ENCODE data around the gene CST3.

Gene CST3

GRCh38 chr20:23631981-23632710 lies 5.6 kb downstream of the CST3 start:
- TF ChIP-seq SIN3A (IDR thresholded peaks at IDR 0.05; ENCODE audit: borderline replicate concordance, insufficient read depth, low read length): no peak
- TF ChIP-seq FOXP2 (optimal IDR thresholded peaks at IDR 0.05; ENCODE audit: borderline replicate concordance, extremely low read depth, extremely low read length, insufficient read depth): no peak
- no peak for TF ChIP-seq TAF1 (IDR thresholded peaks at IDR 0.05; ENCODE audit: borderline replicate concordance, insufficient read depth, low read length)
- TF ChIP-seq, protein P1, sequence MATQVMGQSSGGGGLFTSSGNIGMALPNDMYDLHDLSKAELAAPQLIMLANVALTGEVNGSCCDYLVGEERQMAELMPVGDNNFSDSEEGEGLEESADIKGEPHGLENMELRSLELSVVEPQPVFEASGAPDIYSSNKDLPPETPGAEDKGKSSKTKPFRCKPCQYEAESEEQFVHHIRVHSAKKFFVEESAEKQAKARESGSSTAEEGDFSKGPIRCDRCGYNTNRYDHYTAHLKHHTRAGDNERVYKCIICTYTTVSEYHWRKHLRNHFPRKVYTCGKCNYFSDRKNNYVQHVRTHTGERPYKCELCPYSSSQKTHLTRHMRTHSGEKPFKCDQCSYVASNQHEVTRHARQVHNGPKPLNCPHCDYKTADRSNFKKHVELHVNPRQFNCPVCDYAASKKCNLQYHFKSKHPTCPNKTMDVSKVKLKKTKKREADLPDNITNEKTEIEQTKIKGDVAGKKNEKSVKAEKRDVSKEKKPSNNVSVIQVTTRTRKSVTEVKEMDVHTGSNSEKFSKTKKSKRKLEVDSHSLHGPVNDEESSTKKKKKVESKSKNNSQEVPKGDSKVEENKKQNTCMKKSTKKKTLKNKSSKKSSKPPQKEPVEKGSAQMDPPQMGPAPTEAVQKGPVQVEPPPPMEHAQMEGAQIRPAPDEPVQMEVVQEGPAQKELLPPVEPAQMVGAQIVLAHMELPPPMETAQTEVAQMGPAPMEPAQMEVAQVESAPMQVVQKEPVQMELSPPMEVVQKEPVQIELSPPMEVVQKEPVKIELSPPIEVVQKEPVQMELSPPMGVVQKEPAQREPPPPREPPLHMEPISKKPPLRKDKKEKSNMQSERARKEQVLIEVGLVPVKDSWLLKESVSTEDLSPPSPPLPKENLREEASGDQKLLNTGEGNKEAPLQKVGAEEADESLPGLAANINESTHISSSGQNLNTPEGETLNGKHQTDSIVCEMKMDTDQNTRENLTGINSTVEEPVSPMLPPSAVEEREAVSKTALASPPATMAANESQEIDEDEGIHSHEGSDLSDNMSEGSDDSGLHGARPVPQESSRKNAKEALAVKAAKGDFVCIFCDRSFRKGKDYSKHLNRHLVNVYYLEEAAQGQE (IDR thresholded peaks at IDR 0.05; ENCODE audit: insufficient read depth in 1 of 2, low read depth in 2 of 2, low read length in 2 of 2): no peak
- TF ChIP-seq POLR2AphosphoS5 (IDR thresholded peaks at IDR 0.05; ENCODE audit: low read depth, low read length): no peak

DNA sequence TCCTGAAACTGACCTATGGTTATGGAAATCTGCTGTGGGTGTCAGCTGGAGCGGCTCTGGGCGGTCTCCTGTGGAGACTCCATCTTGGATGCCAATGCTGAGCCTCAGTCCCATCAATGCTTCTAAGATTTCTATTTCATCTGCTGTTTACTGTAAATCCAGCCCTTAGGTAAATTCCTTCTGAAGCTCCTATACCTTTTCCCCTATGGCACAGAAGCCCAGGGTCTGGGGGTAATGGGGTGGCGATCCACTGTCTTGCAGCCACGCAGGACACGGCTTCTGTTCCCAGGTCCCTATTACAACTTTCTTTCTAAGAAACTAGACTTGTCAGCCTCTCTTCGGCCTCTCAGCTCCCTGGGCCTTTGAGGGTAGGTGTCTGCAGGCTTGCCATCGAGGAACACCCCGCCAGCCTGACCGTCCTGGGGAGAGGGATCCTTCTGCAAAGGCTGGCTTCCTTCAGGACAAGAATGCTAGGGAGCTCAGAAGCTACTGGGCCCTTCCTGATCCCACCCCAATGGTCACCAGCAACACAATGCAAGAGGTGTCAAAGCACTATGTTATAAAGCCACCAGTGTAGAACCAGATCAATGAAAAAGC lies 6.4 kb downstream of the CST3 start:
- TF ChIP-seq TAF1 (IDR thresholded peaks at IDR 0.05; ENCODE audit: borderline replicate concordance, insufficient read depth, low read length): no peak

GRCh38 chr20:23630392-23630849 lies 7.3 kb downstream of the CST3 start:
- no peak for TF ChIP-seq SIN3A (IDR thresholded peaks at IDR 0.05; ENCODE audit: borderline replicate concordance, insufficient read depth, low read length)
- no peak for TF ChIP-seq TAF1 (IDR thresholded peaks at IDR 0.05; ENCODE audit: borderline replicate concordance, insufficient read depth, low read length)
- TF ChIP-seq POLR2AphosphoS5 (IDR thresholded peaks at IDR 0.05; ENCODE audit: low read depth, low read length): no peak
- no peak for TF ChIP-seq FOXP2 (optimal IDR thresholded peaks at IDR 0.05; ENCODE audit: borderline replicate concordance, extremely low read depth, extremely low read length, insufficient read depth)
- TF ChIP-seq, protein P1 (IDR thresholded peaks at IDR 0.05; ENCODE audit: insufficient read depth in 1 of 2, low read depth in 2 of 2, low read length in 2 of 2): no peak

DNA sequence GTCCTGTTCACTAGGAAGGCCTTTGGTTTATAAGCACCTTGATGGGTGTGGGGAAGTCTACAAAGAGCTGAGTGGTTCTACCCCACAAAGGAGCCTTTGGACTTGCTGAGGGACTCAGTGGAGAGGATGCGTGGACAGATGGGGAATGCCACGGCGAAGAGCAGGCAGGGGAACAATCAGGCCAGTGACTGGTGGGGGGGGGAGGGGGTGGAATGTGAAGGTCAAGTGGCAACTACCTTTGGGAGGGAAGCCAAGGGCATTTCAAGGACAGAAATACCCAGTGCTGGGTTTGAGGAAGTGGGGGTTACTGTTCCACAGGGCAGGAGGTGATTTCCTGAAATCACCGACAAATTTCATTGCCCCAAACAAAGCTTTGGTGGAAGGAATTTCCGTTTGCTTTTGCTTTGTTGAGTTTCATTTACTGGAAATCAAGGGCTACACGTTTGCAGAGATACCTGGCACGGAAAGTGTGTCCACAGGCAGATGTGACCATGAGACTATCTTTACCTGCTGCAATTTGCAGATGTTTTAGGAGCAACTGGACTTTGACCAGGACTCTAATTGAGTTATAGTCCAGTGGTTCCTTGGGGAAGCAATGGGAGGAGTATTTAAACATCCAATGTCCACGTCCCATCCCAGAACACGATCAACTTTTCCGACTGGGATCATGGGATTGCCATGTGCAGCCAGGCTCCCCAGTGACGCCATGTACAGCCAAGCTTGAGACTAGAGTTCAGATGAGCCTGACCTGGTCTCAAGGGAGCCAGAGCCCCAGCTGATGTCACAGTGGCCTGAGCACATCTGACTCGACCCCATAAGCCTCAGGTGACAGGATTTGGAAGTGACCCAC lies 8.0 kb downstream of the CST3 start:
- TF ChIP-seq, protein P1 (IDR thresholded peaks at IDR 0.05; ENCODE audit: insufficient read depth in 1 of 2, low read depth in 2 of 2, low read length in 2 of 2): no peak
- TF ChIP-seq SIN3A (IDR thresholded peaks at IDR 0.05; ENCODE audit: borderline replicate concordance, insufficient read depth, low read length): no peak
- no peak for TF ChIP-seq POLR2AphosphoS5 (IDR thresholded peaks at IDR 0.05; ENCODE audit: low read depth, low read length)
- TF ChIP-seq TAF1 (IDR thresholded peaks at IDR 0.05; ENCODE audit: borderline replicate concordance, insufficient read depth, low read length): no peak
- no peak for TF ChIP-seq FOXP2 (optimal IDR thresholded peaks at IDR 0.05; ENCODE audit: borderline replicate concordance, extremely low read depth, extremely low read length, insufficient read depth)

DNA sequence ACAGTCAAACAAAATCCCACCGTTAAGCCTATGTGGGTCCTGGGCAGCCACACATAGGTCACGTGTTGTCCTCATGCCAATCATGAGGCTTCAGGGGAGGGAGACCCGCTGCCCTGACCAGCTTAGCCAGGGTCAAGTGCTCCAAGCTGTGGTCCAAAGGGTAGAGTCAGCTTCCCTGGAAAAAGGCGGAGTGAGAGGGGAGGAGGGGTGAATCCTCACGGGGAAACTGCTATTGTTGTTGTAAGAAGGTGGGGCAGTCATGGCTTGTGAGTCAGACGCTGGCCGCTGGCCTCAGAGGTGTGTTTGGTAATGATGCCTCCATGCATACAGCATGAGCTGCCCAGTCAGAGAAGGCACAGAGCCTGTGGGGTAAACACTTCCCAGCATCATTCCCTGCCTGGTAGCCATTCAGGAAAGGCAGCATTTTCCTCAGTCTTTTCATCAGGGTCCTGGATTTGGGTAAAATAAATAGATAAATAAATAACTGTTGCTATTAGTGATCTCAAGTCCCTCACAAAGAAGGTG lies 8.7 kb downstream of the CST3 start:
- TF ChIP-seq POLR2AphosphoS5 (IDR thresholded peaks at IDR 0.05; ENCODE audit: low read depth, low read length): no peak
- TF ChIP-seq SIN3A (IDR thresholded peaks at IDR 0.05; ENCODE audit: borderline replicate concordance, insufficient read depth, low read length): no peak
- no peak for TF ChIP-seq TAF1 (IDR thresholded peaks at IDR 0.05; ENCODE audit: borderline replicate concordance, insufficient read depth, low read length)
- TF ChIP-seq, protein P1 (IDR thresholded peaks at IDR 0.05; ENCODE audit: insufficient read depth in 1 of 2, low read depth in 2 of 2, low read length in 2 of 2): no peak

Data from PFSK-1 (cell line).